GM12873 (cell line): ENCODE results near the gene KCNC1.

Experiments used
- TF ChIP-seq, protein P1 (sequence below): IDR thresholded peaks from 2 replicates; pipeline ENCODE4 v1.5.1; 2012; ENCODE audit warnings: low read depth, mild to moderate bottlenecking, moderate library complexity, low read length, control low read depth; ENCODE audit not compliant: insufficient read depth; ENCODE audit errors: missing control alignments

KCNC1 gene

GRCh38 chr11:17771841-17772401, 37.3 kb downstream of the KCNC1 start:
- TF ChIP-seq, protein P1, sequence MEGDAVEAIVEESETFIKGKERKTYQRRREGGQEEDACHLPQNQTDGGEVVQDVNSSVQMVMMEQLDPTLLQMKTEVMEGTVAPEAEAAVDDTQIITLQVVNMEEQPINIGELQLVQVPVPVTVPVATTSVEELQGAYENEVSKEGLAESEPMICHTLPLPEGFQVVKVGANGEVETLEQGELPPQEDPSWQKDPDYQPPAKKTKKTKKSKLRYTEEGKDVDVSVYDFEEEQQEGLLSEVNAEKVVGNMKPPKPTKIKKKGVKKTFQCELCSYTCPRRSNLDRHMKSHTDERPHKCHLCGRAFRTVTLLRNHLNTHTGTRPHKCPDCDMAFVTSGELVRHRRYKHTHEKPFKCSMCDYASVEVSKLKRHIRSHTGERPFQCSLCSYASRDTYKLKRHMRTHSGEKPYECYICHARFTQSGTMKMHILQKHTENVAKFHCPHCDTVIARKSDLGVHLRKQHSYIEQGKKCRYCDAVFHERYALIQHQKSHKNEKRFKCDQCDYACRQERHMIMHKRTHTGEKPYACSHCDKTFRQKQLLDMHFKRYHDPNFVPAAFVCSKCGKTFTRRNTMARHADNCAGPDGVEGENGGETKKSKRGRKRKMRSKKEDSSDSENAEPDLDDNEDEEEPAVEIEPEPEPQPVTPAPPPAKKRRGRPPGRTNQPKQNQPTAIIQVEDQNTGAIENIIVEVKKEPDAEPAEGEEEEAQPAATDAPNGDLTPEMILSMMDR = no peak

DNA sequence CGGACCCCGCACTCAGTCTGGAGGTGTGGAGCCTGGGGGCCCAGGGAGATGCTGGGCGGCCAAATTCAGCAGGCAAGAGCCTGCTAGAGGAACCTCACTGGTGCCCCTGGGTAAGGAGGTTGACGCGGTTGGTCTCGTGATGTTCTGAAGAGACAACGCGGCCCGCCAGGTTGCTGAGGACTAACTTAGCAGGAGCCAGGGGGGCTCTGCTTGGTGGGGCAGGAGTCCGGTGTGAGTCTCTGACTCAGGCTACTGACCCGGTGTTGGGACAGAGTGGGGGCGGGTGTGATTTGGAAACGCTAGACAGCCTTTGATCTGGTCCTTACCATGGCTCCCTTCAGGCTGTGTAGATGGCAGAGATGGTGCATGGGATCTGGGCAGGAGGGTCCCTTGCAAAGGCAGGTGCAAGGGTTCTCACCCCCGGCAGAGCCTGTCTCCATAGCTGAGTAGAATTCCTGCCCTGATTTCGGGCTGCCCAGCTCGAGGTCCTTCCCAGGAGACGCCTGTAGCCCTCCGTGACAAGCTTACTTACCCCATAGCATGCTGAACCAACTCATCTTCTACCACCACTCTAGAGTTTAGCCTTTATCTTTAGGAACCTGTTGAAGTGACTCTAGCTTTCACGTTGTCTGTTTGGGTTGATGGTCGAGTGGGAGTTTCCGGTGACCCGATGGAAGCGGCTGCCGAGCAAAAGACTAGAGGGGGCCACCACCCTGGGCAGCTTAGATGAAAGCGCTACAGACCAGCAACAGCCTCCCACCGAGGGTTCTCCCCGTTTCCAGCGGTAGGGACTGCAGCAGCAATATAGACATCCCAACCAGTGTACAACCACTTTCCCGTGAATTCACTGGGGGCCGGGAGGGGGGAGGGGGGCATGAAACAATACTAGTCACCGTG, 38.4 kb downstream of the KCNC1 start:
- TF ChIP-seq, protein P1 = no peak

GRCh38 chr11:17773674-17774073, 39.1 kb downstream of the KCNC1 start:
- TF ChIP-seq, protein P1 = no peak

- TF ChIP-seq, protein P1 = no peak
Observed at GRCh38 chr11:17774232-17775034, 39.9 kb downstream of the KCNC1 start.

- TF ChIP-seq, protein P1 = no peak
Observed at GRCh38 chr11:17775035-17775348, 40.4 kb downstream of the KCNC1 start.

DNA sequence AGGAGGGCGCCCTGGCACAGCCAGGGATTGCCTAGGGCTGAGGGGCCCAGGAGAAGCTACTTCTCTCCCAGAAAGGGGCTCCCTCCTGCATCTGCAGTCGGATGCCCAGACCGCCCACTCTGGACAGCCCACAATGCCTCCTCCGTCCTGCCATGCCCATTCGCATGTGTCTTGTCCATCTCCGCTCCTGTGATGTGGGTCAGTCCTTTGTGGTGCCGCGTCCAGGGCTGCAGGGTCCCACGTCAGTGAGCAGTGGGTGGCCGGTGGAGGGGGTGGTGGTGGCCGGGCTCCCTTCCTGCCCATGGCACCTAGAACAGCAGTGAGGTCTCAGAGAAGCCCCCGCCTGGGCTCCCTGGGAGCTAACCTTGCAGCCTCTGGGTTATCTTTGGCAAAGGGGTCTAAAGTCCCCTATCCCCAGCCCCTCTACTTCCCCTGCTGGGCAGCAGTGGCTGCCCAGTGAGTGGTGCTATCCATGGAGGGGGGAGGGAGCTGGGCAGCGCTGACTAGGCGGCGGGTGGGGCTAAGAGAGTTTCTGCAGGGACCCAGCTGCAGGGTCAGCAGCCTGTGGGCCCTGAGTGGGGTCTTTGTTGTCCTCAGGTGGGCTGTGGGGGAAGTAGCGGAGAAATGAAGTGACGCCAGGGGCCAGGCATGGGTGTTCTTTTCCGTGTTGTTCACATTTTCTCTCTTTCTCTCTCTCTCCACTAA, 41.1 kb downstream of the KCNC1 start:
- TF ChIP-seq, protein P1 = no peak

GRCh38 chr11:17776212-17776875, 41.8 kb downstream of the KCNC1 start:
- TF ChIP-seq, protein P1 = no peak
